Caco-2 (cell line): Measurements from ENCODE around the gene MEX3D. TPM values are rescaled to one million over a fixed set of nuclear protein-coding genes. Genes with fewer than 3 reads are reported as not detected.
"Not testable (repeated sequence)": the region's sequence is repeated elsewhere in the genome, so short reads cannot be mapped to it uniquely, and the experiment has no call there.

Experiments used
- BruUV-seq: library from RNA; stranded (reverse); fragments of 400-500 nt; replicated peaks from 2 replicates; lab custom pipeline; 2021; lab: Mats Ljungman, UMichigan
- CTCF ChIA-PET: fragments of 300-600 bp; sonication (Branson Sonifier 250); formaldehyde crosslinking; loops from one replicate; lab custom pipeline; 2022; ENCODE audit warnings: antibody characterized with exemption; lab: Charles Lee
- POLR2A ChIA-PET: fragments of 300-600 bp; sonication (Branson Sonifier 250); formaldehyde crosslinking; loops from one replicate; lab custom pipeline; 2022; ENCODE audit warnings: antibody characterized with exemption; lab: Charles Lee
- DNase-seq, 2 experiments: peaks; one replicate each; pipeline versions ENCODE4 v3.0.0 to v3.0.0-alpha.2; 2020 to 2022
- H3K27me3 ChIP-seq: replicated peaks from 2 replicates; pipeline ENCODE4 v1.6.0; 2011; ENCODE audit warnings: low read length; ENCODE audit not compliant: control insufficient read depth, insufficient read depth
- H3K36me3 ChIP-seq: 2 replicates; pipeline ENCODE4 v1.5.1; 2011; ENCODE audit warnings: low read length; ENCODE audit not compliant: control insufficient read depth, insufficient read depth
- H3K4me1 ChIP-seq: fragments of 250-450 bp; sonication (Bioruptor Pico); 2 replicates; pipeline ENCODE4 v1.5.1; 2020; ENCODE audit warnings: mild to moderate bottlenecking
- H3K4me3 ChIP-seq: 2 replicates; pipeline ENCODE4 v1.5.1; 2011; ENCODE audit warnings: low read depth, mild to moderate bottlenecking, control low read depth, low read length
- H3K9me3 ChIP-seq: fragments of 250-450 bp; sonication (Bioruptor Pico); 2 replicates; pipeline ENCODE4 v1.5.1; 2020; ENCODE audit warnings: mild to moderate bottlenecking, moderate library complexity
- H3K27ac Mint-ChIP-seq: one replicate; pipeline ENCODE4 v1.8.0; 2022; ENCODE audit warnings: mixed read lengths; ENCODE audit not compliant: unreplicated experiment
- H3K27me3 Mint-ChIP-seq: one replicate; pipeline ENCODE4 v1.8.0; 2022; ENCODE audit warnings: mixed read lengths; ENCODE audit not compliant: insufficient read depth, unreplicated experiment
- H3K36me3 Mint-ChIP-seq: one replicate; pipeline ENCODE4 v1.8.0; 2022; ENCODE audit warnings: mild to moderate bottlenecking, mixed read lengths; ENCODE audit not compliant: insufficient read depth, unreplicated experiment
- H3K4me1 Mint-ChIP-seq: one replicate; pipeline ENCODE4 v1.8.0; 2022; ENCODE audit warnings: low read depth, mixed read lengths; ENCODE audit not compliant: unreplicated experiment
- H3K4me3 Mint-ChIP-seq: one replicate; pipeline ENCODE4 v1.8.0; 2022; ENCODE audit warnings: mild to moderate bottlenecking, moderate library complexity, mixed read lengths; ENCODE audit not compliant: unreplicated experiment
- H3K9me3 Mint-ChIP-seq: one replicate; pipeline ENCODE4 v1.8.0; 2022; ENCODE audit warnings: mixed read lengths; ENCODE audit not compliant: unreplicated experiment
- intact Hi-C: fragments of 100-400 bp; cut with micrococcal nuclease; formaldehyde crosslinking; loops from one replicate; pipeline ENCODE4 v1.10.0; 2022; ENCODE audit not compliant: unreplicated experiment
- total RNA-seq: library from RNA; stranded (reverse); gene quantifications from 2 replicates; pipeline ENCODE4 v1.2.3, GENCODE V29; 2022
- TF ChIP-seq, protein P1 (sequence below), 2 experiments: fragments of 200-600 bp in 1 of 2; IDR thresholded peaks; 1 replicate in 1 of 2; 2 replicates in 1 of 2; pipeline versions ENCODE4 v1.5.1 to v1.8.0; 2011 to 2022; ENCODE audit warnings: antibody characterized with exemption in 1 of 2, control low read depth in 1 of 2, inconsistent platforms in 1 of 2, low read depth in 1 of 2, low read length in 1 of 2, mild to moderate bottlenecking in 1 of 2, moderate library complexity in 1 of 2; ENCODE audit not compliant: insufficient read depth in 1 of 2, severe bottlenecking in 1 of 2, unreplicated experiment in 1 of 2

The MEX3D gene
- total RNA-seq, 1 experiment from 2014 or later, result 52.1 TPM

DNA sequence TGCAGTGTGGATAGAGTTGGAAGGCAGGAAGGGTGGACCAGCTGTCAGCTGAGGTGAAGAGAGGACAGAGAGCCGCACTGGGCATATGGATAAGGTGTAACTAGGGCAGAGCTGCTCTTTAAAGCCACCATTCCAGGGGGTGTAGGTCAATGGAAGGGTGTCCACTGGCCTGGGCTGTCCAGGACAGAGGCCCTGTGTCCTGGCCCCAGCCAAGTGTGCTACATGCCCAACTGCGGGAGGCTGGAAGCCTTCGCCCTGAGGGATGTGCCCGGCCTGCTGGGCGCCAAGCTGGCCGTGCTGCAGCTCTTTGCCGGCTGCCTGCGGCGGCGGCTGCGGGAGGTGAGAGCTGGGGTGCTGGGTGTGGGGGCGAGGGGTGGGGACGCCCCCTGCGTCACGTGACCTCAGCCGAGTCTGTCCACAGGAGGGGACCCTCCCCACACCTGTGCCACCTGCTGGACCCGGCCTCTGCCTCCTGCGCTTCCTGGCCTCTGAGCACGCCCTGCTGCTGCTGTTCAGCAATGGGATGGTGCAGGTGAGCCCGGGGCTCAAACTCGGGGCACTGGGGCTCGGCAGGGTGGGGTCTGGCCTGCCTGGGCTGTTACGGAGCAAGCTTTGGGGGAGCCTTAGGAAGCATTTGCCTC, 34.5 kb downstream of the MEX3D start:
- no peak for DNase-seq
- no peaks in the 10 kb centered on the region for H3K9me3 Mint-ChIP-seq
- H3K4me1 Mint-ChIP-seq, result no peaks in the 10 kb centered on the region
- no peaks in the 10 kb centered on the region for H3K36me3 ChIP-seq
- ChIA-PET CTCF (no interaction called here), POLR2A (interaction anchor here (0.6 kb wide), 1 partner anchor 199 kb away, joined by 7 read pairs; no protein-coding TSS in a partner anchor)
- no peaks in the 10 kb centered on the region for H3K9me3 ChIP-seq
- peaks cover 5% of the 10 kb centered on the region for H3K36me3 Mint-ChIP-seq
- intact Hi-C loops, result no loop called here
- H3K4me1 ChIP-seq, result no peaks in the 10 kb centered on the region
- H3K27me3 ChIP-seq, result no peaks in the 10 kb centered on the region
- no peak overlapping the region for H3K4me3 ChIP-seq
- TF ChIP-seq, protein P1, sequence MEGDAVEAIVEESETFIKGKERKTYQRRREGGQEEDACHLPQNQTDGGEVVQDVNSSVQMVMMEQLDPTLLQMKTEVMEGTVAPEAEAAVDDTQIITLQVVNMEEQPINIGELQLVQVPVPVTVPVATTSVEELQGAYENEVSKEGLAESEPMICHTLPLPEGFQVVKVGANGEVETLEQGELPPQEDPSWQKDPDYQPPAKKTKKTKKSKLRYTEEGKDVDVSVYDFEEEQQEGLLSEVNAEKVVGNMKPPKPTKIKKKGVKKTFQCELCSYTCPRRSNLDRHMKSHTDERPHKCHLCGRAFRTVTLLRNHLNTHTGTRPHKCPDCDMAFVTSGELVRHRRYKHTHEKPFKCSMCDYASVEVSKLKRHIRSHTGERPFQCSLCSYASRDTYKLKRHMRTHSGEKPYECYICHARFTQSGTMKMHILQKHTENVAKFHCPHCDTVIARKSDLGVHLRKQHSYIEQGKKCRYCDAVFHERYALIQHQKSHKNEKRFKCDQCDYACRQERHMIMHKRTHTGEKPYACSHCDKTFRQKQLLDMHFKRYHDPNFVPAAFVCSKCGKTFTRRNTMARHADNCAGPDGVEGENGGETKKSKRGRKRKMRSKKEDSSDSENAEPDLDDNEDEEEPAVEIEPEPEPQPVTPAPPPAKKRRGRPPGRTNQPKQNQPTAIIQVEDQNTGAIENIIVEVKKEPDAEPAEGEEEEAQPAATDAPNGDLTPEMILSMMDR (IDR thresholded peaks at IDR 0.05; ENCODE audit: insufficient read depth in 1 of 2, low read depth in 1 of 2, low read length in 1 of 2, severe bottlenecking in 1 of 2, unreplicated experiment in 1 of 2), result no peak
- H3K27me3 Mint-ChIP-seq, result no peaks in the 10 kb centered on the region
- H3K4me3 Mint-ChIP-seq, result no peak overlapping the region
- no peak overlapping the region for H3K27ac Mint-ChIP-seq
- BruUV-seq, result no TSS peak

DNA sequence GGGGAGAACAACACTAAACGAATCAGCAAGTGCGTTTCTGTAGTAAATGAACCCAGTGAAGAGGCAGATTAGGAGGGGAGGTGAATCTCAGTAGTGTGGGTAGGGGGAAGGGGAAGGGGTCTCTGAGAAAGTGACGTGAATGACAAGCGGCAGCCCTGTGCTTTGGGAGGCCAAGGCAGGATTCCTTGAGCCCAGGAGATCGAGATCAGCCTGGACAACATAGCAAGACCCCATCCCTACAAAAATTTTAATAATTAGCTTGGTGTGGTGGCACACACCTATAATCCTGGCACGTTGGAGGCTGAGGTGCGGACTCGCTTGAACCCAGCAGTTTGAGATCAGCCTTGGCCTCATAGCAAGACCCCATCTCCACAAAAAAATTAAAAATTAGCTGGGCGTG, 36.1 kb downstream of the MEX3D start:
- Histone ChIP-seq H3K36me3 (no peaks in the 10 kb centered on the region), H3K9me3 (no peaks in the 10 kb centered on the region), H3K4me3 (no peak overlapping the region), H3K27me3 (no peaks in the 10 kb centered on the region), H3K4me1 (no peaks in the 10 kb centered on the region)
- no peak overlapping the region for H3K4me3 Mint-ChIP-seq
- POLR2A ChIA-PET, result no interaction called here
- CTCF ChIA-PET, result interaction anchor here (0.7 kb wide), 1 partner anchor 140 kb away, joined by 5 read pairs; no protein-coding TSS in a partner anchor
- intact Hi-C loops, result no loop called here
- TF ChIP-seq, protein P1 (IDR thresholded peaks at IDR 0.05; ENCODE audit: insufficient read depth in 1 of 2, low read depth in 1 of 2, low read length in 1 of 2, severe bottlenecking in 1 of 2, unreplicated experiment in 1 of 2), result no peak
- no peaks in the 10 kb centered on the region for H3K9me3 Mint-ChIP-seq
- H3K27ac Mint-ChIP-seq, result no peak overlapping the region
- no TSS peak for BruUV-seq
- H3K36me3 Mint-ChIP-seq, result peaks cover 5% of the 10 kb centered on the region
- H3K27me3 Mint-ChIP-seq, result no peaks in the 10 kb centered on the region
- no peak for DNase-seq
- no peaks in the 10 kb centered on the region for H3K4me1 Mint-ChIP-seq

DNA sequence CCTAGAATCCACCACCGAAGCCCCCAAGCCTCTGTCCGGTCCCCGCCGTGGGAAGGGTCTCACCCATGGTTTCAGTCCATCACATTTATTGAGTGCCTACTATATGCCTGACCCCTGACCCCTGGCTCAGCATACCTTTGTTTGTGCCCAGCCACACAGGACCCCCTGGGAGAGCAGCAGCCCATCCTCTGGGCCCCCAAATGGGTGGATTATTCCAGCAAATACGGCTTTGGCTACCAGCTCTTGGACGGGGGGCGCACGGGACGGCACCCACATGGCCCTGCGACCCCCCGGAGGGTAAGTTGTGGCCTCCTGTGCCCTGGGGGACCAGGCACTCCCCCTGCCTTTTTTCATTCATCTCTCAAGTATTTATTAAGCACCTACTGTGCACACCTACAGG, 36.5 kb downstream of the MEX3D start:
- intact Hi-C loops, result no loop called here
- H3K36me3 ChIP-seq, result no peaks in the 10 kb centered on the region
- H3K4me1 ChIP-seq, result no peaks in the 10 kb centered on the region
- TF ChIP-seq, protein P1 (IDR thresholded peaks at IDR 0.05; ENCODE audit: insufficient read depth in 1 of 2, low read depth in 1 of 2, low read length in 1 of 2, severe bottlenecking in 1 of 2, unreplicated experiment in 1 of 2), result no peak
- Mint-ChIP-seq H3K4me1 (no peaks in the 10 kb centered on the region), H3K27me3 (no peaks in the 10 kb centered on the region), H3K4me3 (no peak overlapping the region), H3K9me3 (no peaks in the 10 kb centered on the region), H3K36me3 (peaks cover 5% of the 10 kb centered on the region), H3K27ac (no peak overlapping the region)
- no TSS peak for BruUV-seq
- DNase-seq, result no peak
- POLR2A ChIA-PET, result no interaction called here
- H3K27me3 ChIP-seq, result no peaks in the 10 kb centered on the region
- CTCF ChIA-PET, result no interaction called here
- H3K9me3 ChIP-seq, result no peaks in the 10 kb centered on the region
- no peak overlapping the region for H3K4me3 ChIP-seq

DNA sequence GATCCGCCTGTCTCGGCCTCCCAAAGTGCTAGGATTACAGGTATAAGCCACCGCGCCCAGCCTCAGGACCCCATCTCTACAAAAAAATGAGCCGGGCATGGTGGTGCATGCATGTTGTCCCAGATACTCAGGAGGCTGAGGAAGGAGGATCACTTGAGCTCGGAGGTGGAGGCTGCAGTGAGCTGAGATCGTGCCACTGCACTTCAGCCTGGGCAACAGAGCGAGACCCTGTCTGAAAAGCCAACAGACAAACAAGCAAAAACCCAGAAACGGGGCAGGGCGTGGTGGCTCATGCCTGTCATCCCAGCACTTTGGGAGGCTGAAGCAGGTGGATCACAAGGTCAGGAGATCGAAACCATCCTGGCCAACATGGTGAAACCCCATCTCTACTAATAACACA, 37.3 kb downstream of the MEX3D start:
- POLR2A ChIA-PET, H3K4me3 Mint-ChIP-seq, intact Hi-C loops, H3K4me3 ChIP-seq, H3K9me3 ChIP-seq, H3K9me3 Mint-ChIP-seq, H3K4me1 ChIP-seq, H3K36me3 Mint-ChIP-seq, CTCF ChIA-PET, H3K4me1 Mint-ChIP-seq, BruUV-seq, H3K36me3 ChIP-seq, H3K27me3 Mint-ChIP-seq, DNase-seq, H3K27me3 ChIP-seq, H3K27ac Mint-ChIP-seq: not testable (repeated sequence)
